M059J (cell line): ENCODE results near the gene SLC2A13. TPM values are rescaled to one million over a fixed set of nuclear protein-coding genes. Genes with fewer than 3 reads are reported as not detected.
"Not testable (repeated sequence)": the region's sequence is repeated elsewhere in the genome, so short reads cannot be mapped to it uniquely, and the experiment has no call there.

Experiments used
- DNase-seq: peaks from one replicate; pipeline ENCODE4 v3.0.0-alpha.2; 2012; ENCODE audit warnings: low read depth
- total RNA-seq: library from RNA; depleted of rRNA; stranded (reverse); fragments of >200 nt; shearing (Covaris generic); gene quantifications from 2 replicates; pipeline ENCODE4 v1.2.3, GENCODE V29; 2014

The SLC2A13 gene
- total RNA-seq, 1 experiment from 2014 or later = 3.2 TPM

GRCh38 chr12:39868328-39868725 lies 237.6 kb downstream of the SLC2A13 start:
- DNase-seq = no peak

DNA sequence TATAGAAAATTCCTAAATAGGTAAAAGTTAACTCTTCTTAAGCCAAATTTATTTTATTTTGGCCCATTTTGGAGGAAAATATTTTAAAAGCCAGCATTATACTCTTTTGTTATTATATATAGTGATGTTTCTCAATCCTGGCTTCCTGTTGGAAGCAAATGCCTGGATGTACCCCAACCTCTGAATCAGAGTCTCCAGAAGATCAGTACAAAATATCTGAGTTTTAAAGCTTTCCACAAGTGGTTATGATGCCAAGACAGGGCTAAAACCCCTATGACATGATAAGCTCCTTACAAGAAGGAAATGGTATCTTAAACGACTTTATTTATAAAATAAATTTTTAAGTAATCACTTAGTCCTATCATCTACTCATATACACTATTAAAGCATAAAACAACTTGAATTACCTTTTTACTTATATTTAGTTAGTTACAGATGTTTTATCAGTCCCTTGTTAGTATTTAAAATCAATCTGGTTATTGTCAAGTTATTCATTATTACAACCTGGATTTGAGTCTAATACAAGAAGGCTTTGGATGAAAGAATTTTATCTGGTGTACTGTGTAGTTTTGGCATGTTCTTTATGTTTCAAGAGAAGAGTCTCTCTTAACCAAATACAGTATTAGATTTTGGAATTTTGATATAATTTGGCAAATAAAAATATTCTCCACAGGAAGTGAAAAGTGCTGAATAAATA lies 238.1 kb downstream of the SLC2A13 start:
- no peak for DNase-seq

- no peak for DNase-seq
These were observed 239.7 kb downstream of the SLC2A13 start for GRCh38 chr12:39866135-39866534.

GRCh38 chr12:39860695-39861094 lies 245.2 kb downstream of the SLC2A13 start:
- DNase-seq = no peak

DNA sequence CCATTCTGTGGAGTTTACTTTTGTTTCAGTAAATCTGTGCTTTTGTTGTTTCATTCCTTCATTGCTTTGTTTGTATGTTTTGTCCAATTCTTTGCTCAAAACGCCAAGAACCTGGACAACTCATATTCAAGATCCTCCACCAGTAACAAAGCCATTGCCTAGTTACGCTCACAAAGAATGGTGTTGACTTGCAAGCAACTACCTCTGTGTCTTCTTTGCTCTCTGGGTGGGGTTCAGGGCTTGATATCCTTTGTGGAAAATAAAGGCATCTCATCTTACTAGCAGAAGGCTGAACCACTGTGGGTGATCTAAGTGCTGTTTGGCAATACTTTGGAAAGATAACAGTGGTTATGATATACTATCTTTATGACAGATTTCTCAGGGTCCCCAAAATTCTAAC lies 252.9 kb downstream of the SLC2A13 start:
- no peak for DNase-seq

- no peak for DNase-seq
These were observed 253.5 kb downstream of the SLC2A13 start for GRCh38 chr12:39852346-39852745.

- DNase-seq = not testable (repeated sequence)
These were observed 257.7 kb downstream of the SLC2A13 start for GRCh38 chr12:39848218-39848617.

- no peak for DNase-seq
These were observed 258.8 kb downstream of the SLC2A13 start for GRCh38 chr12:39846971-39847650.

- no peak for DNase-seq
These were observed 259.6 kb downstream of the SLC2A13 start for GRCh38 chr12:39846304-39846703.

DNA sequence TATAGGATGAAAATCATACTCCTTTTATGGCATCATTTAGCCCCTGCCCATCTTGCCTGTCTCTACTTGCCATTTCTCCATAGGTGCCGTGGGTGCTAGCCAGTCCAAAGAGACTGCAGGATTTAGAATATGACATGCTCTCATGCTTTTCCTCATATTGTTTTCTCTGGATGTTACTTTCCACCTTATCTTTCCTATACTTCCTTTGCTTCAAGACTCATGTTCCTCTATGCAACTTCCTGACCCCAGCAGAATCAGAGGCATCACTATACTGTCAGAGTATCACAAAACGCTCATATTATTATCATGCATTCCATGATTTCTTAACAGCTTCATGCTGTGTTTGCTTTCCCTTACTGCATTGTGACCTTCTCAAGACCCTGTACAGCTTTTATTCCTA lies 265.5 kb downstream of the SLC2A13 start:
- no peak for DNase-seq

- no peak for DNase-seq
These were observed 266.8 kb downstream of the SLC2A13 start for GRCh38 chr12:39839072-39839471.

GRCh38 chr12:39835517-39836489 lies 270.1 kb downstream of the SLC2A13 start:
- no peak for DNase-seq

DNA sequence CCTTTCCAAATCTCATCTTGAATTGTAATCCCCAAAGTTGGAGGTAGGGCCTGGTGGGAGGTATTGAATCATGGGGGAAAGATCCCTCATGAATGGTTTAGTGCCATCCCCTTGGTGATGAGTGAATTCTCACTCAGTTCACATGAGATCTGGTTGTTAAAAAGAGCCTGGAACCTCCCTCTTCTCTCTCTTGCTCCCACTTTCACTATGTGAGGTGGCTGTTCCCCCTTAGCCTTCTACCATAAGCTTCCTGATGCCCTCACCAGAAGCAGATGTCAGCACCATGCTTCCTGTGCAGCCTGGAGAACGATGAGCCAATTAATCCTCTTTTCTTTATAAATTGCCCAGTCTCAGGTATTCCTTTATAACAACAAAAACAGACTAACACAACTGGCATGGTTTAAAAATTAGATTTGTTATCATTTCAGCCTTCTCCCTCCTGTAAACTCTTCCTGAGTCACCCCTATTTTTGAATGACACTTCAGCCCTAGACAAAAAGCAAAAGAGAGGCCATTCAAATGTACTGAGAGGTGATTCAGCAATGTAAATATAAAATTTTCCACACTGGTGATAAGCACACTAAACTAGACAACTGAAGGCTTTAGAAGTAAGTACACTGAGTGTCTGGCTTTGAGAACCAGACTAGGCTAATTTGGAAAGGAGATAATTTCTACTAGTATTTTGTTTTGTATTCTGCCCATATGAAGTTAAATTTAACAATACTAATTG lies 274.1 kb downstream of the SLC2A13 start:
- peak; percentile 11 for DNase-seq

DNA sequence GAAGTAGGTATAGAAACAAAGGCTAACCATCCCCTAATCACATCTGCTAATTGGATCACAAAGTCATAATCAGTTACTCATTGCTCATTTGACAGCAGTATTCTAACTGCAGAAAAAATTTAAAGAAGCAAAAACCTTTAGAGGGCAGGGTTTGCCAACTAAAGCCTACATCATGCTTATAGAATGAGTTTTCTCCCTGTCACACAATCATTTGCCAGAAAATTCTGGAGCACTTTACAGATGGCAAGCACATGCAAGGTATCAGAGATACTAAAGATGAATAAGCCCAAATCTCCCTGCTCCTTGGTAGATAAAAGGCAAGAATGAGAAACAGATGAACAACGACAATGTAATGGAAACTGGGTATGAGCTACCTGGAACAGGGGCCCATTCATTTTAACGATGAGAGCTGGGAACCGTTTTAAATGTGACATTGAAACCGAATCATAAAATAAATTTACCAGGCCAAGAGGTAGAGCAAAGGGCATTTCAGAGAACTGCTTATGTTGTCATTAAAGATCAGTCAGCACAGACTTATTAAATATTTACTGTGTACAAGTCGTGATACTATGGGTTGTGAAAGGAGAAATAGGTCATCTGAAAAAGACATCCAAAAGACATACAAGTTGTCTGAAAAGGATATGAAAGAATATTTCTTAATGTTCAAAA lies 274.9 kb downstream of the SLC2A13 start:
- DNase-seq = no peak

GRCh38 chr12:39830171-39830570 lies 275.7 kb downstream of the SLC2A13 start:
- DNase-seq = no peak

DNA sequence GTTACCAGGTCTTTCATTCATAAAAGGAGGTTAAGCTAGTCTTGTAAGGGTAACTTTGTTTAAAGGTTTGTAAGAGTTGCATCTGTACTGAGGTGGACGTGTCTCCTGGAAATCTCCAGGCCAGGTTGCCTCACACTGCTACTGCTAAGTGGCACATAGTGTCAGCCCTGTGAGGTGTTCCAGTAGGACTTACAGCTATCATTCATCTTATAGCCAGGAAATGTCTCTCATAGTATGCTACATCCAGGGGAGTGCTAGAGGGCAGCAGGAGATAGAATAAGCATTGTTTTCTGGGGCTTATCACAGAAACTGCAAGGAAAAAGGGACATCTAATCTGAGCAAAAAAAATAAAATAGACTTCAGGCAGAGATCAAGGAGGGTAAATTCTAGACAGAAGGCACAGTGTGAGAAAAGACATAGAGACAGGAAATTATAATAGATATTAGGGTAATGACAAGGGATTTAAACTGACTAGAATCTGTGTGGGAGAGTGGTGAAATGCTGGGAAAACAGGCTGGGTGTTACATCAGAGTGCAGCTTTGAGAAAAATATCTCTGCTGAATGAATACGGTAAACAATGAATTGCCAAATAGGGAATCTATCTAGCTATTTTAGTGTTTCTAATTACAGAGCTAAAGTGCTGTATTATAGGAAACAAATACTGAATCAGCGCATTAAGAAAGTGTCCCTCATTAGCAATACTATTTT lies 281.2 kb downstream of the SLC2A13 start:
- DNase-seq = no peak

DNA sequence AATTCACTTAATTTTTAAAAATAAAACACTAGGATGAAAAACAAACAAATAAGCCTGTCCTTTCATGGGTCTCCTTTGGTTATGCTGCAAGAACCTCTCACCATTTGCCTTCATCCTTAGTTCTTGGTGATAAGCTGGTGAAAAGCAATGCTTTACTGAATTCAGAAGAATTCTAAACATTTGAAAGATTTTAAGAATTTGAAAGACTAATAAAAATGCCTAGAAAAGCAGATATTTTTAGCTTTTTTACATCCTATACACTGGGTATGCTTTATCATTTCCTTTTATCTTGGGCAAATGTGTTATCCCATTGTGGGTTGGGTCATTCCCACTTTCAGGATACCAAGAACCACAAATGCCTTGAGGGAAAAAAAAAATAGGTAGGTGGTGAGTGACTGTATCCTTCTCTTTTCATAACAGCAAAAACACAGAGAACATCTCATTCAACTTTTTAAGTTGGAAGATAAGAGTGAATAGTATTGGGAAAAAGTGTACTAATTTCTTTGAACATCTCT lies 289.2 kb downstream of the SLC2A13 start:
- DNase-seq = peak; percentile 3

DNA sequence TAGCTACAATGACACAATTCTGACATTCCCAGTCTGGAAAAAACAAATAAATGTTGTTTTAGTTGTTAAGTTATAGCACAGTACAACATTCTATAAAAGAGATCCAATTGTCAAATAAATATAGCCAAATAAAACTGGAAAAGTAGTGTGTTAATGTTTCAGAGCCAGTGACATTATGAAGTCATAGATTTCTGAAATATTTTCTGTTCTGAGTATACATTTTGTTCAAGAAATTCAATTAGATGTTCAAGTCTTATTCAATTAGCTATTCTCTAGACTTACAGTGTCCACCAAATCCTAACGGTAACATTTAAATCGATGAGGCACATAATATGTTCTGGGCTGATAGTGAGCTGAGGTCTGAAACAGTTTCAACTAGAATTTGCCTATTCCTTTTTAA lies 290.1 kb downstream of the SLC2A13 start:
- DNase-seq = no peak

DNA sequence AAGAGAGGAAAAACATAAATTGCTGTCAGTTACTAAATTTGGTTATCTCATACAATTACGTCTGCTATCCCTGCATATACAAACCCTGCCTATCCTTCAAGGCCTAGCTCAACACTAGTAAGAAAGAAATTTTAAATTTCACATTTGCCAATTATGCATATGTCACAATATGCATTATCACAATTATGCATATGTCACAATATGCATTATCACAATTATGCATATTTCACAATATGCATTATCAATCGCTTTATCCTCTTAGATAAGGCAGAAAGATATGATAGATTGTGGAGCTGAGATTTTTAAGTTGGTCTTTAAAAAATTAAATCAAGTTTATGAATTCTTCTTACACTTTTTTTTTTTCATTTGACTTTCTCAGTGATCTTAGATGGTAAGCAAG lies 291.3 kb downstream of the SLC2A13 start:
- no peak for DNase-seq

- DNase-seq = no peak
These were observed 292.1 kb downstream of the SLC2A13 start for GRCh38 chr12:39813776-39814175.
